Loucy (cell line): Measurements from ENCODE around the gene CEP72.

Experiments
- H2AFZ ChIP-seq: fragments of 200-600 bp; sonication (generic); 2 replicates; pipeline ENCODE4 v1.6.0; 2016; ENCODE audit warnings: antibody characterized with exemption, mild to moderate bottlenecking, low read length, moderate library complexity
- H3F3A ChIP-seq: fragments of 200-600 bp; 2 replicates; pipeline ENCODE4 v1.6.0; 2016; ENCODE audit warnings: antibody characterized with exemption, low read depth, mild to moderate bottlenecking
- H3K27me3 ChIP-seq: fragments of 200-600 bp; sonication (generic); 2 replicates; pipeline ENCODE4 v1.6.1; 2014; ENCODE audit warnings: low read length, mild to moderate bottlenecking; ENCODE audit not compliant: insufficient read depth, poor library complexity, severe bottlenecking
- H3K36me3 ChIP-seq: fragments of 200-600 bp; sonication (generic); 2 replicates; pipeline ENCODE4 v1.6.1; 2016; ENCODE audit warnings: low read length; ENCODE audit not compliant: insufficient read depth
- H3K4me1 ChIP-seq: fragments of 200-600 bp; sonication (generic); 2 replicates; pipeline ENCODE4 v1.5.1; 2014; ENCODE audit warnings: low read length, mild to moderate bottlenecking; ENCODE audit not compliant: insufficient read depth, poor library complexity, severe bottlenecking
- H3K4me2 ChIP-seq: fragments of 200-600 bp; sonication (generic); 2 replicates; pipeline ENCODE4 v1.6.0; 2014; ENCODE audit warnings: antibody characterized with exemption, low read length, low read depth, mild to moderate bottlenecking; ENCODE audit not compliant: poor library complexity, severe bottlenecking
- H3K4me3 ChIP-seq: fragments of 200-600 bp; sonication (generic); 2 replicates; pipeline ENCODE4 v1.5.1; 2014; ENCODE audit warnings: low read length, mild to moderate bottlenecking, mixed read lengths; ENCODE audit not compliant: poor library complexity, severe bottlenecking
- H3K79me2 ChIP-seq: fragments of 200-600 bp; sonication (generic); 2 replicates; pipeline ENCODE4 v1.6.1; 2014; ENCODE audit warnings: low read length; ENCODE audit not compliant: insufficient read depth
- H3K9ac ChIP-seq: fragments of 200-600 bp; sonication (generic); 2 replicates; pipeline ENCODE4 v1.6.0; 2014; ENCODE audit warnings: mild to moderate bottlenecking, low read depth, low read length, moderate library complexity; ENCODE audit not compliant: poor library complexity, severe bottlenecking
- H3K9me2 ChIP-seq: fragments of 200-600 bp; sonication (generic); replicated peaks from 2 replicates; pipeline ENCODE4 v1.6.1; 2016; ENCODE audit warnings: low read depth, low read length, mixed read lengths
- H3K9me3 ChIP-seq: fragments of 200-600 bp; sonication (generic); 2 replicates; pipeline ENCODE4 v1.6.1; 2014; ENCODE audit warnings: mild to moderate bottlenecking, antibody characterized with exemption, low read length, low read depth; ENCODE audit not compliant: insufficient read depth
- H4K20me1 ChIP-seq: fragments of 200-600 bp; sonication (generic); 2 replicates; pipeline ENCODE4 v1.6.0; 2014; ENCODE audit warnings: antibody characterized with exemption, low read length, mild to moderate bottlenecking; ENCODE audit not compliant: insufficient read depth, poor library complexity, severe bottlenecking
- EZH2phosphoT487 ChIP-seq: fragments of 200-600 bp; IDR thresholded peaks from 2 replicates; pipeline ENCODE4 v1.6.1; 2018; ENCODE audit warnings: antibody characterized with exemption, mild to moderate bottlenecking, moderate library complexity, borderline replicate concordance
- TF ChIP-seq, protein P1 (sequence below): fragments of 200-600 bp; sonication (generic); conservative IDR thresholded peaks from 2 replicates; pipeline ENCODE4 v1.5.1; 2014; ENCODE audit warnings: mild to moderate bottlenecking, antibody characterized with exemption, low read length

Gene CEP72

DNA sequence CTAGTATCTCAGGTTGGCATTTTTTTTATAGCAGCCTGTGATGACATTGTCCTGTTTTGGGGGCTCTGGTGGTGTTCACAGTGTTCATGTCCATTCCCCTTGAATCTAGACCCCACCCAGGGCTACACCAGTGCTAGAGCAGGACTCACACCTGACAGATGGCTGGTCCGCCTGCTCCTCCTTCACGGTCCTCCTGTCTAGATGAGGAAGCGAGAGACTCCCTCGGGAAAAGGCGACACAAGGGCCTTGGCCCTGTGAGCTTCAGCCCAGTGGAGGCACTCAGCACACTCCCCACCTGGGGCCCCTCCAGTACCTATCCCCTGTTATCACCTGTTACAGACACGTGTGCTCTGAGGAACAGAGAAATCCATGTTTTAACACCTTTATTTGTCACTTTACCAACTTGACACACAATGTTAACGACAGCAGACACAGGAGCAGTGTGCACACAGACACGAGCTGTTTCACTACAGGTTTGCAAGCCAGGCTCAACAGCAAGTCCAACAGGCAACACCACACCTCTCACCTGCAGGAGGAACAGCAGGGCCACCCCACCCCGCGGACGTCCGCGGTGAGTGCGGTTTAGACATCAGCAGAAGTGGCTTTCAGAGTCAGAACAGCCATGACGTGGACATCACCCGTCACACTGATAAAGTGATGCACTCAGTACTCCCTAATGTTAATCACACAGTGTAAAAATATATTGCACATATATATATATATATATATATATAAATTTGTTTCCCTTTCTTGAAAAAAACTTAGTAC, 47.5 kb downstream of the CEP72 start:
- H3K36me3 ChIP-seq: peaks cover 36% of the 10 kb centered on the region; the same call in 1 of the 2 replicates

DNA sequence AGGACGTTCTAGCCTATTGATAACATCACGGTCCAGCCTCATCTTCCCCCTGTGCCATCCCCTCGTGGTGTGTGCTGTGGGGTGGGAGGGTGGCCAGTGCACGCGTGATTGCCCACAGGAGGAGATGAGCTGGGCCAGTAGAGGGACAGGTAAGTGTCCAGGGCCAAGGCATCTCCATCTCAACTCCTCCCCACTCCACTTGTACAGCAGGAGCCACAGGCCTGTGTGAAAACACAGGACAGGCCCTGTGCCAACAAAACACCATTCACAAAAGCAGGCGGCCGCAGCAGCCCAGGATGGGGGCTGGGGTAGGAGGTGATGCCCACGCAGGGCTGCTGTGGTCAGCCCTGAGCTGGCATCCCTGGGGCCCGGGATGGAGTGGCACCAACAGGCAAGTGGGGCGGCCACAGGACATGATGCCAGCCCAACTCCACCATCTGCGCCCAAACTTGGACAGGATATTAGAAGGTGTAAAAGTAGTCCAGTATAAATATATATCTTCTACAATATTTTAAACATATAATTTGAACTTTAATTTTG, 48.4 kb downstream of the CEP72 start:
- Histone ChIP-seq H3K9ac (no peak overlapping the region), H3K4me3 (no peak overlapping the region), H3K79me2 (no peaks in the 10 kb centered on the region), H2AFZ (no peak overlapping the region), H3K9me2 (no peaks in the 10 kb centered on the region), H3K36me3 (peaks cover 40% of the 10 kb centered on the region; the same call in 1 of the 2 replicates), H3K27me3 (no peaks in the 10 kb centered on the region), H3K4me1 (peaks cover 4% of the 10 kb centered on the region), H3F3A (no peaks in the 10 kb centered on the region), H4K20me1 (no peaks in the 10 kb centered on the region), H3K4me2 (no peak overlapping the region), H3K9me3 (no peaks in the 10 kb centered on the region)
- TF ChIP-seq EZH2phosphoT487: no peak
- TF ChIP-seq, protein P1, sequence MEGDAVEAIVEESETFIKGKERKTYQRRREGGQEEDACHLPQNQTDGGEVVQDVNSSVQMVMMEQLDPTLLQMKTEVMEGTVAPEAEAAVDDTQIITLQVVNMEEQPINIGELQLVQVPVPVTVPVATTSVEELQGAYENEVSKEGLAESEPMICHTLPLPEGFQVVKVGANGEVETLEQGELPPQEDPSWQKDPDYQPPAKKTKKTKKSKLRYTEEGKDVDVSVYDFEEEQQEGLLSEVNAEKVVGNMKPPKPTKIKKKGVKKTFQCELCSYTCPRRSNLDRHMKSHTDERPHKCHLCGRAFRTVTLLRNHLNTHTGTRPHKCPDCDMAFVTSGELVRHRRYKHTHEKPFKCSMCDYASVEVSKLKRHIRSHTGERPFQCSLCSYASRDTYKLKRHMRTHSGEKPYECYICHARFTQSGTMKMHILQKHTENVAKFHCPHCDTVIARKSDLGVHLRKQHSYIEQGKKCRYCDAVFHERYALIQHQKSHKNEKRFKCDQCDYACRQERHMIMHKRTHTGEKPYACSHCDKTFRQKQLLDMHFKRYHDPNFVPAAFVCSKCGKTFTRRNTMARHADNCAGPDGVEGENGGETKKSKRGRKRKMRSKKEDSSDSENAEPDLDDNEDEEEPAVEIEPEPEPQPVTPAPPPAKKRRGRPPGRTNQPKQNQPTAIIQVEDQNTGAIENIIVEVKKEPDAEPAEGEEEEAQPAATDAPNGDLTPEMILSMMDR: no peak

More for the DNA sequence above, 47.5 kb downstream of the CEP72 start:
- Histone ChIP-seq H3K4me1 (peaks cover 4% of the 10 kb centered on the region), H3F3A (no peaks in the 10 kb centered on the region), H3K4me3 (no peak overlapping the region), H4K20me1 (no peaks in the 10 kb centered on the region), H3K9me3 (no peaks in the 10 kb centered on the region), H3K79me2 (no peaks in the 10 kb centered on the region), H3K9ac (no peak overlapping the region), H3K27me3 (no peaks in the 10 kb centered on the region), H2AFZ (no peak overlapping the region), H3K4me2 (no peak overlapping the region), H3K9me2 (no peaks in the 10 kb centered on the region)
- no peak for TF ChIP-seq EZH2phosphoT487
- TF ChIP-seq, protein P1: no peak

DNA sequence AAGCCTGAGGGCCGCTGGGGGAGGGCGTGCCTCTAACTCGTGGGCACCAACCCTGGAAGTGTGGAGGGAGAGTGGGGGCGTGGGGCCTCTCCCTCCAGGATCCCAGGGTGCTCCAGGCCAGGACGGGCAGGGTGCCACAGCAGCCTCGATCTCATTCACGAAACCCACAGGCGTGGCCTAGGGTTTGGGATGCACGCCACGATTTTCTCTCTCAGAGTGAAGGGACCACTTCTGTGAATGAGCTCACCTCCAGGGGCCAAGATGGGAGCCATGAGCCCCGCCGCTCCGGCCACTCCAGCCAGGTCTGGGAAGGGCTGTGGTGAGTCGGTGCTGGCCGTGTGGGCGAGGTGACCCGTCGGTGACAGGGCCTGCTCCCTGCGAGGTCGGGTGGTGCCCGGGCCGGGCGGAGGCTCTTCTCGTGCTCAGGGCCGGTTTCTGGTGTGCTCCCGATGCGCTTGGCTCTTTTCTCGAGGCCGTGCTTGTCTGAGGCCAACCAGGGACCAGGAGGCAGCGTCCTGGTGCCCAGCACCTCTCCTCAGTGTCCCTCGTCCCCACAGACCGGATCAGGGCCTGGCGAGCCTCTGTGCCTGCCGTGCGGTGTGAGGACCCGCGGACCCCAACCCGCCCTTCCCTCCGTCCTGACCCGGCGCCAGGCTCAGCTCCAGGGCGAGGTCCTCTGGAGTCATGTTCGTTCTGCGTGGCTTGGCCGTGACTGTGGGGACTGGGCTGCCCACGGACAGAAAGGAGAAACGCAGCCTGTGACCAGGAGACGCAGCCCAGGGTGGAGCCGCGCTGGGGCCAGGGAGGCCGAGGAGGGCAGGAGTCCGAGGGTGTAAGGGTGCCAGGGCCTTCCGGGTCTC, 50.0 kb downstream of the CEP72 start:
- Histone ChIP-seq H3K4me3 (no peak overlapping the region), H3K9ac (no peak overlapping the region), H3K36me3 (peaks cover 40% of the 10 kb centered on the region; the same call in 1 of the 2 replicates), H3K27me3 (no peaks in the 10 kb centered on the region), H3K4me1 (peaks cover 4% of the 10 kb centered on the region), H2AFZ (no peak overlapping the region), H4K20me1 (no peaks in the 10 kb centered on the region), H3K9me3 (no peaks in the 10 kb centered on the region), H3K9me2 (no peaks in the 10 kb centered on the region), H3K79me2 (no peaks in the 10 kb centered on the region), H3F3A (no peaks in the 10 kb centered on the region), H3K4me2 (no peak overlapping the region)
- no peak for TF ChIP-seq EZH2phosphoT487
- TF ChIP-seq, protein P1: no peak
